GM18867 (cell line): Measurements from ENCODE around the gene CCNB2.
"Not testable (repeated sequence)": the region's sequence is repeated elsewhere in the genome, so short reads cannot be mapped to it uniquely, and the experiment has no call there.

Source experiments
- ATAC-seq: cut with Tn5 transposase; IDR thresholded peaks from one replicate; pipeline ENCODE4 v1.9.1; 2021; ENCODE audit warnings: mild to moderate bottlenecking, moderate library complexity; ENCODE audit not compliant: unreplicated experiment

Gene CCNB2

DNA sequence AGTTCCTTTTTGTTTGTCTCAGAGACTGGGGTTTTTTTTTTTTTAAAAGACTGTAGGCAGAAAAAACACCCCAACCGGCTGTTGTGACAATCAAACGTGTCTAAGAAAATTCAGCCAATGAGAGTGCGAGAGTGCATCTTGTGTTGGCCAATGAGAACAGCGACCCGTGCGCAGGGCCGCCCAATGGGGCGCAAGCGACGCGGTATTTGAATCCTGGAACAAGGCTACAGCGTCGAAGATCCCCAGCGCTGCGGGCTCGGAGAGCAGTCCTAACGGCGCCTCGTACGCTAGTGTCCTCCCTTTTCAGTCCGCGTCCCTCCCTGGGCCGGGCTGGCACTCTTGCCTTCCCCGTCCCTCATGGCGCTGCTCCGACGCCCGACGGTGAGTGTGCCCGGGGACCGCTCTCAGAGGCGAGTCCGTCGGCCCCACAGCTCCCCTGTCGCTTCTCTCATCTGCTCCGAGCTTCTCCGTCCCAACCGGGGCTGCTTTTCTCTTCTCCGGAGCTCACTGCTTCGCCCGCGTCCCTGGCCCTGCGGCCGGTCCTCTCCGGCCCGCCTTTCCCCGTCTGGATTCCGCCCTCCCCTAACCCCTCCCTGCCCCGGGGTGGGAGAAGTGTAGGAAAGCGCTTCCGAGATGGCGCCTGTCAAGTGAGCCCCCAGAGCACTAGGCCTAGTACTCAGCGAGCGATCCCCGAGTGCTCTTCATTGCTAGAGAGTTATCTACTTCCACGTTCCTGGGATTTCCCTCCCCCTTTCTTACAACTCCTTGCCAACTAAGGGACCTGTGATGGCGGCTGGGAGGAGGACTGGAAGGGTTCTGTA, at the start of gene CCNB2:
CCNB2 (plus strand) TSS at position 235 of the 821 bp plus-strand sequence; CDS start at position 358, 123 bp downstream.
- ATAC-seq, result peak; percentile 98

DNA sequence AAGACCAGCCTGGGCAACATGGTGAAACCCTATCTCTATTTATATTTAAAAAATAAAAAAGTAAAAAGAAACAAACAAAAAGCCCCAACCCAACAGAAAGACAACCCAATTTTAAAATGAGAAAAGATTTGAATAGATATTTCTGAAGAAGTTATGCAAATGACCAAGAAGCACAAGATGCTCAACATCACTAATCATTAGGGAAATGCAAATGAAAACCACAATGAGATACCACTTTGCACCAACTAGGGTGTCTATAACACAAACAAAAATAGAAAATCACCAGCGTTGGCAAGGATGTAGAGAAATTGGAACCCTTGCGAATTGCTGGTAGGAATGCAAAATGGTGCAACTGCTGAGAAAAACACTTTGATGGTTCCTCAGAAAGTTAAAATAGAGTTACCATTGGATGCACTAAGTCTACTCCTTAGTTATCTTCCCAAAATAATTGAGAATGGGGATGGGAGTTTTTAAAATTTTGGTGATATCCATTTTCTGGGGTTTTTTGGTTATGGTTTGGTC, 45.8 kb upstream of the CCNB2 start:
- ATAC-seq, result peak; percentile 50

DNA sequence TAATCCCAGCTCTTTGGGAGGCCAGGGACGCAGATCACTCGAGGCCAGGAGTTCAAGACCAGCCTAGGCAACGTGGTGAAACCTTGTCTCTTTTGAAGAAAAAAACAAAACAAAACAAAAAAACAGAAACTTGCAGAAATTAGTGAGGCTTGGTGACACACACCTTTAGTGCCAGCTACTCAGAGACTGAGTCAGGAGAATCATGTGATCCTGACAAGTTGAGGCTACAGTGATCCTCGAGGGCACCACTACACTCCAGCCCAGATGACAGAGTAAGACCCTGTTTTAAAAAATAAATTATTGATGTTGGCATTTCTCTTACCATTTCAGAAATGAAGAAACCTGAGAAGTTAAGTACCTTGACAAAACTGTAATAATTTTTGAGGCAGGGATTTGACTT, 44.6 kb upstream of the CCNB2 start:
- no peak for ATAC-seq

DNA sequence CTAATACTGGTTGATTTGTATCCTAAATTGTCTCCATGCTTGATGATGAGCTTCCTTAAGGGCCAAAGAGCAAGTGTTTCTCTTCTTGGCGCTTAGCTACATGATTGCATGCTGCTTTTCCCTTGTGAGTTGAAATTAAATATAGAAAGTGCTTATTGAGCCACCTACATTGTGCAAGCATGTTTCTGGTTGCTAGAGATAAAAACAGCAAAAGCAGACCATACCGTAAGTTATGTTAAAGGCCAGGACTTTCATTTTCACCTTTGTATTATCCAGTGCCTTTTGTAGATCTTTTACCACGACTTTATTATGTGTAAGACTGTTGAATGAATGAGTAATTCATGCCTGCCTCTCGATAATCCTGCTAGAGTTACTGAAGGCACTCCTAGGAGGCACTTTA, 41.9 kb upstream of the CCNB2 start:
- ATAC-seq, result no peak

DNA sequence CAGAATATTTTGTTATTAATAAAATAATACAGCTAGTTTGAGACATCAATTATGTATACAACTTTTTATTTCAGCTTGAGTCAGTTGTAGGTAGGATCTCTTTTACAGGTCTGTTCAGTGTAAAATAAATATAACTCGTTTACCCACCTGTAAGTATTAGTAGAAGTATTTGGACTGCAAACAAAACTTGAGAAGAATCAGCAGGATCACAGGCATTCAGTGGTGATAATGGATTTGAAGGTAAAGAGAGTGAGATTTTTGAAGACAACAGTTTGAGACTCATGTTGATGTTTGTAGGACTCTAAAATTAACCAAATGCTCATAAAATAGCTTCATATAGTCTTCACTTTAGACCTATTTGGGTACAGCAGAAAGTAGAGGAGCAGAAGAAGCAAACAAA, 35.5 kb upstream of the CCNB2 start:
- no peak for ATAC-seq

DNA sequence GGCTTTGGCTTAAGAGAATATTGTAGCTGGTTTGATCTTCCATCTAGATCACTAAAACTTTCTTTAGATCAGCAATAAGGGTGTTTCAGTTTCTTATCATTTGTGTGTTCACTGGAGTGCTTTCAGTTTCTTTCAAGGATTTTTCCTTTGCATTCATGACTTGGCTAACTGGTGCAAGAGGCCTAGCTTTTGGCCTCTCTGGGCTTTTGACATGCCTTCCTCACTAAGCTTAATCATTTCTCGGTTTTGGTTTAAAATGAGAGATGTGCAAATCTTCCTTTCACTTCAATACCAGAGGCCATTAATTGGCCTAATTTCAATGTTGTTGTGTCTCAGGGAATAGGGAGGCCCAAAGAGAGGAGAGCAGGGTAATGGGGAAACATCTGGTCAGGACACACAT, 30.3 kb upstream of the CCNB2 start:
- ATAC-seq, result no peak

DNA sequence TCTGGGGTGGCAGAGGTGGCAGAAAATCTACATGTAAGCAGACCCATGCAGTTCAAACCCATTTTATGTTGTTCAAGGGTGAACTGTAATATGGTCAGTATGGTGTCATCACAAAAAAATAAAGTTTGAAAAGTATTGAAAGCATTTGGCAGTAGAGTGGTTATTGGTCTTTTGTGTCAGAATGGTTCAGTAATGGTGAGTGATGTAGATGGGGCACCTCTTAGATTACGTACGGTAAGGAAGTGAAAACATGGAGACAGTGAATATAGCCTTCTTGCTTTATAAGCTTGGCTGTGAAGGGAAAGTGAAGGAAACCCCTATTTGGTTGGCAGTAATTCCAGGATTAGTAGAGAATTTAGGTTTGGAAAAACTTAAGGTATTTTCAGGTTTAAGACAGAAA, 17.2 kb upstream of the CCNB2 start:
- ATAC-seq, result no peak

DNA sequence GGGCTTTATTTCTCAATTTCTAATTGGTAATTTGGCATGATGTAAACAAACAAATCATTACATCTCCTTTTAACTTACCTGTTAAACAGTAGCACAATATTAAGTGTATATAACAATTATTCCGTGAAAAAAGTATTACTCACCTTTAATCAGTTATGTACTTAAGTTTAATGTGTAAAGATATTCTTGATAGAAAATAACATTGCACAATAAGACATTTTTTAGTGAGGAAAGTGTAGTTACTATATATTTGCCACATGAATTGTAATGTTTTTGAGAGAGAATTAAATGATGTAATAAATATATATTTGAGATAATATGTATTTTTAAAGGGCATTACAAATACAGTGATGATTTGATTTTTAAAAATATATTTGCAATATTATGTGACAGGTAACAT, 10.9 kb upstream of the CCNB2 start:
- no peak for ATAC-seq

DNA sequence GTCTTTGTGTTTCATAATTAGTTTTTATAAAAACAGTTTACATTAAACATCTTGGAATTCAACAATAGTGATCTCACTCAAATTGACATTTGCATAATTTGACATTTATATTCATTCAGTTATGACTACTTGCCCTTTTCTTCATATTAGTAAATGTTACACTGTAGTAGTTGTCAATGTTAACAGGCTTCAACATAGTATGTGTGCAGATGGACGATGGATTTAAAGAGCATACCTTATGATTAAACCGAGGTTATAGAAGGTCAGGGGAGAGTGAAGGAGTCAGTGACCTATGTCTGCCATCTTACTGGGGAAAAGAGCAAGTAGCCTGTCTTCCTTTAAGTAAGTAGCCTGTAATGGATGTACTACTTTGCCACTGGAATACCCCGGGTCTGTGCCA, 8.5 kb upstream of the CCNB2 start:
- no peak for ATAC-seq

DNA sequence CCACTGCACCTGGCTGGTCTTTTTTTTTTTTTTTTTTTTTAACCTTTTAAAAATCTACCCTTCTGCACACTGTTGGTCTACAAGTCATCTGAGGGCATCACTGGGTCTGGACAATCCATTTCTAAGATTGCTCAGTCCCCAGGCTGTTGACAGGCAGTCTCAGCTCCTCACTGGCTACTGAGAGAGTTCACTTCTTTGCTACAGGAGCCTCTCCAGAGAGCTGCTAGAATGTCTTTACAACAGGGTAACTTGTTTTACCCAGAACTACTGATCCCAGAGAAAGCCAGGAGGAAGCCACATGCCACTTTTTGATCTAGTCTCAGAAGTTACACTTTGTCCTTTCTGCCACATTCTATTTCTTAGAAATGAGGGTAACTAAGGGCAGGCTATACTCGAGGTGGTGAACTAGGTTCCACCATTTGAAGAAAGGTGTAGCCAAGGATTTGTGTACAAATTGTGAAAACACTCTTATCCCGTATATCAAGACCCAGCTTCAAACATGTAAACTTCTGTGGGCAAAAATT, 5.7 kb upstream of the CCNB2 start:
- ATAC-seq, result no peak

DNA sequence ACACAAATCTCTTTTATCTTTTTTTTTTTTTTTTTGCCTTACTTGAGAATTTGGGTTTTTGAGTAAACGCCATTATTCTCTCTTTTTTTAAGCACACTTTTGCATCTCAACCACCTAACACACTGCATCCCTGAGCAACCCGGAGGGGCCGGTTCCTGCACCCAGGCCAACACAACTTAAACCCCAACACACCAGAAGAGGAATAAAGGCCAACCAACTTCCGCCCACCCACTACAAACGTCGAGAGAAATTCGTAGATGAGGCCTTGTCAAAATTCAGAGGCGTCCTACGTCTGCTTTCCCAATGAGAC, 389 bp upstream of the CCNB2 start:
- ATAC-seq, result no peak

DNA sequence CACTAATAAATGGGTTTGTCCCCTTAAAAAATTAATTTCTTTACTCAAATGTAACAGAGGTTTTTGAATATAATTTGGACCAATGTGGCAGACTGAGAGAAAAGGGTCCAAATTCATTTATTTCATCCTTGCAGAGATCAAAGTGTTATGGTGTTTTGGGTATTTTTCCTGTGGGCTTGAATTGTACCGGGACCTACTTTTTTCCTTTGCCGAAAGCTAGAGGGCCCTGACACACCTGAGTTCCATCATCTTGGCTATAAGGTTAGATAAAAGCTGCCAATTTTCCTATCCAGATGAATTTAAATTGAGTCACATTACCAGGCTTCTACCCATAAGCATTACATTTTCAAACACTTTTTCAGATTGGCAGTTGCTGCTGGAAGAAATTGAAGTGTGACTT, 908 bp downstream of the CCNB2 start:
- ATAC-seq, result no peak

DNA sequence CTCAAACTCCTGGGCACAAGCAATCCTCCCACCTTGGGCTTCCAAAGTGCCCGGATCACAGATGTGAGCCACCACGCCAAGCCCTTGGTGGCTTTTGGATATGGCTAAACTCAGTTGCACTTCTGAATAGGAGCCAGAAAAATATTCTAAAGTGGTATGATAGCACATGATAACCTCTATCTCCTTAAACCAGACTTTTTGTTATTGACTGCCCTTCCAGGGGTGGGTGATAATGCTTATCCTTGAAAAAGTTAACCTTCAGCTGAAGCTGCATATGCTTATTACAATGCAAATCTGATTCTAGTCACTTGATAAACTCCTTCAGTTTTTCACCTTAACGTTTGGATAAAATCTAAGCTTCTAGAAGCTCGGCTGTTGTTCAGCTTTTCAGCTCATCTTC, 6.3 kb downstream of the CCNB2 start:
- ATAC-seq, result no peak

DNA sequence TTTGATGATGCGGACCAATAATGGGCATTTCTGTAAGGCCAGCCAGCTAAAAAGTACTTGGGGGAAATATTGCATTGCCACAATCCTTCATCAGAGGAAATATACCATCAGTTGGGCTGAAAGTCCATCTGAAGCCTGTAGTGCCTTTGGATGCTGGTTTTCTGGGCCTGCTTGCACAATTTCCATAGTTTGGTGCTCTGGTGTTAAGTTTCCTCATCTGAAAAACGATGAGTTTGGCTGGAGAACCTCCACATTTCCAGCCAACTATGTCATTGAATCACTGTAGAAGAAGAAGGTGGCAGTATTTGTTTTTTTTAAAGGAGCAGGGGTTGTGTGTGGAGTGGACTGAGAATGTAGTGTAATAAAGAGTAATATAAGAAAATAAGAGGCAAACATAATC, 10.1 kb downstream of the CCNB2 start:
- no peak for ATAC-seq

DNA sequence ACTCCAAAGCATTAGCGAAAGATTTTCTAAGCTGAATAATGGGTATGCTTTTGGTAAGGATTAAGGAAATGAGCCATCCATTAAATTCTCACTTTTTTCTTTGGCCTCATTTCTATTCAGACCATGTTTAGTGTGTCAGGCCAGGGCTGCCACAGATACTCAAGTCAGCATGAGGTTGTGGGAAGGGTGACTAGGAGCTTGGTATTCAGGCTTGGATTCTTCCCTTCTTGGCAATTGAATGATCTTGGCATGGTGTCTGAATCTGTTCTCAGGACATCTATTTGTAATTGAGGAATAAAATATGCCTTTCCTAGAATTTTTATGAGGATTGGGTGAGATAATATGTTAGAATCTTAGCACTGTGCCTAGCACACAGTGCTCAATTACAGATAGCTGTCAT, 11.2 kb downstream of the CCNB2 start:
- no peak for ATAC-seq

DNA sequence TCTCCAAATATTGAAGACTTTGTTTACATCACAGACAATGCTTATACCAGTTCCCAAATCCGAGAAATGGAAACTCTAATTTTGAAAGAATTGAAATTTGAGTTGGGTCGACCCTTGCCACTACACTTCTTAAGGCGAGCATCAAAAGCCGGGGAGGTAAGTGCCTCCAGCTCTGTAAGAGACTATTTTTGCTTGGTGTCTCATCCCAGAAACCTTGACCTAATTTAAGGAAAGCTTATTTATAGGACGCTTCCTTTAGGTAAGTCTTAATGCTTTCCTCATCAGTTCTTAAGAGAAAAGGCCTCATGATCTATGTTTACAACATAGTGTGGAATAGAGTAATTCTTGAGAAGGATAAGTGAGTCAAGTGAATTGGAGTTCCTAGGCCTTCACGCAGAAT, 11.8 kb downstream of the CCNB2 start:
- no peak for ATAC-seq

DNA sequence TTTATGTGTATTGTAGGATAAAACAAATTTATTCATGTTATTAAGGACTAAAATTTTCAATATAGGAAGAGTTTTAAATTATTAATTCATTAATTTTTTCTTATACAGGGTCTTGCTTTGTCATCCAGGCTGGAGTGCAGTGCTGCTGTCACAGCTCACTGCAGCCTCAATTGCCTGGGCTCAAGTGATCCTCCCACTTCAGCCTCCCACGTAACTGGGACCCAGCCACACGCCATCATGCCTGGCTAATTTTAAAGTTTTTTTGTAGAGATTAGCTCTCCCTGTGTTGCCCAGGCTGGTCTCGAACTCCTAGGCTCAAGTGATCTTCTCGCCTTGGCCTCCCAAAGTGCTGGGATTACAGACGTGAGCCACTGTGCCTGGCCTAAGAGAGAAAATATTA, 14.7 kb downstream of the CCNB2 start:
- no peak for ATAC-seq

DNA sequence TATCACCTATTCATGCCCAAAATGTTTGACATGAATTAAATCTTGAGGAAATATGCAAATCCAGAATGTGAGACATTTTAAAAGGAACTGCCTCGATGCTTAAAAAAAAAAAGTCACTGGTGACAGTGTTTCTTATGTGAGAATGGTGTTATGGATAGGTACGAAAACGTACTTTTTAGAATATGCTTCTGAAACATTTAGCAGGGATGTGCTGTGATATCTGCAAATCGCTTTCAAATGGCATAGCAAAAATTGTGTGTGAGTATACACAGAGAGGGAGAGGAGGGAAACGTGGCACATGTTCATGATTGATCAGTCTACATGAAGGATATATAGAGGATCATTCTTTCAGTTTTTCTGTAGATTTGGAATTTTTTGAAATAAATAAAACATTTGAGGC, 16.0 kb downstream of the CCNB2 start:
- ATAC-seq, result no peak

DNA sequence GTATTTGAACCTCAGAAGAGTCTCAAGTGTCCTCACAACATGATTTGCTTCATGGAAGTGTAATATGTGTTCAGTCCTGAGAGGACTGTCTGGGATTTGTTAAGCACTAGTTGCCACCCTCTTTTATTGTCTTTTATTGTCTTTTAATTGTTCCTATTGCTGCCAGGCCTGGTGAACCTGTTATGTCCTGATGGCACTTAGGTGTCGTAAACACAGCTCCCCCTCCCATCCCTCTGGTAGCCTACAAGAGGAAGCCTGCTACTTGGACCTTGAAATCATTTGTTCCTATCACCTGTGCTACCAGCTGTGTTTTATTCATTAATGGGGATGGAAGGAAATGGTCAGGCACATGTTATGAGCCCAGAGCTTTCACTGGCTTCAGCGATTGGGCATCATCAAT, 19.3 kb downstream of the CCNB2 start:
- ATAC-seq, result no peak

DNA sequence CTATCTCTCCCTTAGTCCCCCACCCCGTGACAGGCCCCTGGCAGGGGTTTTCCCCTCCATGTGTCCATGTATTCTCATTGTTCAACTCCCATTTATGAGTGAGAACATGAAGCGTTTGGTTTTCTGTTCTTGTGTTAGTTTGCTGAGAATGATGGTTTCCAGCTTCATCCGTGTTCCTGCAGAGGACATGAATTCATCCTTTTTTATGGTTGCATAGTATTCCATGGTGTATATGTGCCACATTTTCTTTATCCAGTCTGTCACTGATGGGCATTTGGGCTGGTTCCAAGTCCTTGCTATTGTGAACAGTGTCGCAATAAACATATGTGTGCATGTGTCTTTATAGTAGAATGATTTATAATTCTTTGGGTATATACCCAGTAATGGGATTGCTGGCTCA, 20.7 kb downstream of the CCNB2 start:
- not testable (repeated sequence) for ATAC-seq

DNA sequence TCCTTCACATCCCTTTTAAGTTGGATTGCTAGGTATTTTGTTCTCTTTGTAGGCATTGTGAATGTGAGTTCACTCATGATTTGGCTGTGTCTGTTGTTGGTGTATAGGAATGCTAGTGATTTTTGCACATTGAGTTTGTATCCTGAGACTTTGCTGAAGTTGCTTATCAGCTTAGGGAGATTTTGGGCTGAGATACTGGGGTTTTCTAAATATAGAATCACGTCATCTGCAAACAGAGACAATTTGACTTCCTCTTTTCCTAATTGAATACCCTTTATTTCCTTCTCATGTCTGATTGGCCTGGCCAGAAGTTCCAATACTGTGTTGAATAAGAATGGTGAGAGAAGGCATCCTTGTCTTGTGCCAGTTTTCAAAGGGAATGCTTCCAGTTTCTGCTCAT, 22.3 kb downstream of the CCNB2 start:
- not testable (repeated sequence) for ATAC-seq

DNA sequence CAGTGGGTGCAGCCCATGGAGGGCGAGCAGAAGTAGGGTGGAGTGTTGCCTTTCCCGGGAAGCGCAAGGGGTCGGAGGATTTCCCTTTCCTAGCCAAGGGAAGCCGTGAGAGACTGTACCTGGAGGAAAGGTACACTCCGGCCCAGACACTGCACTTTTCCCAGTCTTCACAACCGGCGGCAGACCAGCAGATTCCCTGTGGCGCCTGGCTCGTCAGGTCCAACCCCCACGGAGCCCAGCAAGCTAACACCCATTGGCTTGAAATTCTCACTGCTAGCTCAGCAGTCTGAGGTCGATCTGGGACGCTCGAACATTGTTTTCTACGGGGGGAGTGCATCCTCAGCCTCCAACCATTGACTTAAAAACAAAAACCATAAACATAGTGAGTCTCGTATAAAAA, 26.5 kb downstream of the CCNB2 start:
- ATAC-seq, result no peak
